Measurements from ENCODE around the gene AMZ1.
"Not testable (repeated sequence)": the region's sequence is repeated elsewhere in the genome, so short reads cannot be mapped to it uniquely, and the experiment has no call there.

AMZ1 gene

DNA sequence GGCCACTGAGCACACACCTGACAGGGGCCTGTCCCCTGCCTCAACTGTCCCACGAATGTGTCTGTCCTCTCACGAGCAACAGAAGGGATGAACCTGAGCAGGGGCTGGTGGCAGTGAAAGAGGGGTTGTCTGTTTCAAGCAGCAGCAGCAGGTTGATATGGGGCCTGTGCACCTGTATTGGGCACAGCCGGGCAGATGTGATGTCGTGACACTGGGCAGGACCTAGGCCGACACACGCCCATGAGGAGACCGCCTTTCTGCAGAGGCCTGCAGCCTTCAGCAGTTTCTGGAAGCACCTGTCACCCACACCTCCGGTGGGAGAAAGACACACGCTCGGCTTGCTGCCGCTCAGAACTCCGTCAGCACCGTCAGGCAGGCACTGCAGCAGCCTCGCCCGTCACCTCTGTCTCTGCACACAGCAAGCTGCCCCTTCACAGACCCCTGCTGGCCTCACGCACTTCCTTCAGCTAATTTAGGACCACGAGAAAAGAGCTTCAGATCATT, 48.5 kb downstream of the AMZ1 start:
- Histone ChIP-seq H3K4me2 (ENCODE audit: insufficient read depth, low read length) (no peak overlapping the region), H3K9me3 (ENCODE audit: insufficient read depth, low read length, severe bottlenecking) (no peaks in the 10 kb centered on the region), H3K27me3 (ENCODE audit: insufficient read depth, low read length, poor library complexity) (no peaks in the 10 kb centered on the region), H3K4me3 (ENCODE audit: low read depth in 1 of 2, low read length in 2 of 2) (no peak overlapping the region), H4K20me1 (ENCODE audit: insufficient read depth, low read length) (no peaks in the 10 kb centered on the region), H3K4me1 (ENCODE audit: insufficient read depth, low read length) (peaks cover 46% of the 10 kb centered on the region), H2AFZ (ENCODE audit: low read depth, low read length) (no peak overlapping the region), H3K9ac (ENCODE audit: low read depth, low read length) (peak overlapping the region; percentile 54), H3K27ac (ENCODE audit: low read length) (peak overlapping the region; percentile 90), H3K36me3 (ENCODE audit: insufficient read depth, low read length) (peaks cover 3% of the 10 kb centered on the region; the same call in 1 of the 2 replicates), H3K79me2 (ENCODE audit: insufficient read depth, low read length) (peaks cover 23% of the 10 kb centered on the region; the same call in 1 of the 2 replicates)
- no peak for TF ChIP-seq EZH2 (IDR thresholded peaks at IDR 0.05; ENCODE audit: borderline replicate concordance, low read depth, low read length, severe bottlenecking)
- TF ChIP-seq CTCF (IDR thresholded peaks at IDR 0.05; ENCODE audit: borderline replicate concordance, extremely low read depth, low read length, poor library complexity, severe bottlenecking) = no peak
- DNase-seq (no peak), ATAC-seq (ENCODE audit: insufficient read depth, low read depth) (no peak)

DNA sequence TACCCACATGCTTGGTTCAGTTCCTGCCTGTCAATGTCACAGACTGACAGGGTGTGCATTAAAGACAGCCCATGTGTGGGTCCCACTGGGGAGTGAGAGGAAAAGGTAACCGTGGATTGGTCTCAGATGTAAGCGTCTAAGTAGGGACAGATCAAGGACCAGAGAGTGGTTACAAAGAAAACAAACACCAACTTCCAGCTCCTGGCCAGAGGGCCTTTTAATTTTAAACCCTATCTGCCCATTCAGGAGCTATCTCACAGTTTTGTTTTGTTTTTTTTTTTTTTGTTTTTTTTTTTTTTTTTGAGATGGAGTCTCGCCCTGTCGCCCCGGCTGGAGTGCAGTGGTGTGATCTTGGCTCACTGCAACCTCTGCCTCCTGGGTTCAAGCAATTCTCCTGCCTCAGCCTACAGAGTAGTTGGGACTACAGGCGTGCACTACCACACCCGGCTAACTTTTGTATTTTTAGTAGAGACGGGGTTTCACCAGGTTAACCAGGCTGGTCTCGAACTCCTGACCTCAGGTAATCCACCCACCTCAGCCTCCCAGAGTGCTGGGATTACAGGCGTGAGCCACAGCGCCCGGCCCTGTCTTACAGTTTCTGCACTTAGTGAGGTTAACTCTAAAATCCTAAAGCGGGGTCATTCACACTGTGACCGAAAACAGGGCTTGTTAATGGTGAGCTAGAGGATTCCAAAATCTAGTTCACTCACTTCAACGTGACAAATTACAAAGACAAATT, 49.2 kb downstream of the AMZ1 start:
- H3K9ac ChIP-seq (ENCODE audit: low read depth, low read length); H3K36me3 ChIP-seq (ENCODE audit: insufficient read depth, low read length); ATAC-seq (ENCODE audit: insufficient read depth, low read depth); H3K4me3 ChIP-seq (ENCODE audit: low read depth in 1 of 2, low read length in 2 of 2); H3K4me2 ChIP-seq (ENCODE audit: insufficient read depth, low read length); H2AFZ ChIP-seq (ENCODE audit: low read depth, low read length); DNase-seq; H4K20me1 ChIP-seq (ENCODE audit: insufficient read depth, low read length); H3K9me3 ChIP-seq (ENCODE audit: insufficient read depth, low read length, severe bottlenecking); H3K27me3 ChIP-seq (ENCODE audit: insufficient read depth, low read length, poor library complexity): not testable (repeated sequence)
- peaks cover 43% of the 10 kb centered on the region for H3K4me1 ChIP-seq (ENCODE audit: insufficient read depth, low read length)
- H3K27ac ChIP-seq (ENCODE audit: low read length) = peak overlapping the region; percentile 90
- peaks cover 23% of the 10 kb centered on the region; the same call in 1 of the 2 replicates for H3K79me2 ChIP-seq (ENCODE audit: insufficient read depth, low read length)

GRCh38 chr7:2737771-2738540, 50.0 kb downstream of the AMZ1 start:
- no peak overlapping the region for H3K4me3 ChIP-seq (ENCODE audit: low read depth in 1 of 2, low read length in 2 of 2)
- H4K20me1 ChIP-seq (ENCODE audit: insufficient read depth, low read length) = no peaks in the 10 kb centered on the region
- no peak overlapping the region for H3K9ac ChIP-seq (ENCODE audit: low read depth, low read length)
- no peaks in the 10 kb centered on the region for H3K27me3 ChIP-seq (ENCODE audit: insufficient read depth, low read length, poor library complexity)
- peak overlapping the region; percentile 36; the same call in 1 of the 2 replicates for H3K27ac ChIP-seq (ENCODE audit: low read length)
- H3K4me1 ChIP-seq (ENCODE audit: insufficient read depth, low read length) = peaks cover 40% of the 10 kb centered on the region
- no peaks in the 10 kb centered on the region for H3K9me3 ChIP-seq (ENCODE audit: insufficient read depth, low read length, severe bottlenecking)
- TF ChIP-seq EZH2 (IDR thresholded peaks at IDR 0.05; ENCODE audit: borderline replicate concordance, low read depth, low read length, severe bottlenecking) (no peak), CTCF (IDR thresholded peaks at IDR 0.05; ENCODE audit: borderline replicate concordance, extremely low read depth, low read length, poor library complexity, severe bottlenecking) (no peak)
- peaks cover 2% of the 10 kb centered on the region; the same call in 1 of the 2 replicates for H3K36me3 ChIP-seq (ENCODE audit: insufficient read depth, low read length)
- peaks cover 23% of the 10 kb centered on the region; the same call in 1 of the 2 replicates for H3K79me2 ChIP-seq (ENCODE audit: insufficient read depth, low read length)
- H2AFZ ChIP-seq (ENCODE audit: low read depth, low read length) = no peak overlapping the region
- H3K4me2 ChIP-seq (ENCODE audit: insufficient read depth, low read length) = no peak overlapping the region
- DNase-seq (no peak), ATAC-seq (ENCODE audit: insufficient read depth, low read depth) (no peak)
